H9 (cell line): ENCODE results near the gene ALLC. TPM values are rescaled to one million over a fixed set of nuclear protein-coding genes. Genes with fewer than 3 reads are reported as not detected.

Source experiments
- DNase-seq: peaks from one replicate; pipeline ENCODE4 v3.0.0-alpha.2; 2017
- H2AFZ ChIP-seq: one replicate; pipeline ENCODE4 v1.6.1; 2013; ENCODE audit warnings: mild to moderate bottlenecking, low read length, control low read depth, moderate library complexity
- H2AK5ac ChIP-seq: 2 replicates; pipeline ENCODE4 v1.6.1; 2013; ENCODE audit warnings: low read length, control low read depth, mixed read lengths; ENCODE audit not compliant: insufficient read length
- H2BK120ac ChIP-seq: one replicate; pipeline ENCODE4 v1.6.1; 2013; ENCODE audit warnings: low read depth, mild to moderate bottlenecking, low read length, control low read depth, inconsistent platforms; ENCODE audit not compliant: poor library complexity, severe bottlenecking
- H2BK12ac ChIP-seq: 2 replicates; pipeline ENCODE4 v1.6.1; 2013; ENCODE audit warnings: low read length, control low read depth, mixed read lengths, low read depth; ENCODE audit not compliant: insufficient read length
- H2BK15ac ChIP-seq: 2 replicates; pipeline ENCODE4 v1.6.1; 2013; ENCODE audit warnings: low read depth, low read length, control low read depth
- H2BK20ac ChIP-seq: one replicate; pipeline ENCODE4 v1.6.1; 2013; ENCODE audit warnings: low read depth, mild to moderate bottlenecking, low read length, control low read depth, inconsistent platforms; ENCODE audit not compliant: poor library complexity, severe bottlenecking
- H2BK5ac ChIP-seq: 2 replicates; pipeline ENCODE4 v1.6.1; 2013; ENCODE audit warnings: low read length, control low read depth, mixed read lengths; ENCODE audit not compliant: insufficient read length
- H3K14ac ChIP-seq: 2 replicates; pipeline ENCODE4 v1.6.1; 2013; ENCODE audit warnings: low read length, control low read depth; ENCODE audit not compliant: insufficient read depth
- H3K18ac ChIP-seq: 2 replicates; pipeline ENCODE4 v1.6.1; 2013; ENCODE audit warnings: low read depth, mild to moderate bottlenecking, mixed read lengths, low read length, control low read depth; ENCODE audit not compliant: insufficient read length
- H3K23ac ChIP-seq: 2 replicates; pipeline ENCODE4 v1.6.1; 2013; ENCODE audit warnings: low read length, control low read depth, mixed read lengths, low read depth; ENCODE audit not compliant: insufficient read length
- H3K23me2 ChIP-seq: 2 replicates; pipeline ENCODE4 v1.6.1; 2013; ENCODE audit warnings: low read depth, mild to moderate bottlenecking, mixed read lengths, low read length, control low read depth; ENCODE audit not compliant: insufficient read length, poor library complexity, severe bottlenecking
- H3K27ac ChIP-seq: 2 replicates; pipeline ENCODE4 v1.5.1; 2013; ENCODE audit warnings: low read length, control low read depth, mixed read lengths, low read depth; ENCODE audit not compliant: insufficient read length
- H3K27me3 ChIP-seq: 2 replicates; pipeline ENCODE4 v1.6.1; 2013; ENCODE audit warnings: low read length, control low read depth, inconsistent platforms; ENCODE audit not compliant: insufficient read depth
- H3K4ac ChIP-seq: 2 replicates; pipeline ENCODE4 v1.6.1; 2013; ENCODE audit warnings: low read depth, mild to moderate bottlenecking, control low read depth, inconsistent platforms, low read length, moderate library complexity
- H3K4me1 ChIP-seq: 2 replicates; pipeline ENCODE4 v1.6.1; 2013; ENCODE audit warnings: low read length, control low read depth, inconsistent platforms; ENCODE audit not compliant: insufficient read depth
- H3K4me2 ChIP-seq: 2 replicates; pipeline ENCODE4 v1.6.1; 2013; ENCODE audit warnings: low read length, control low read depth, mixed read lengths; ENCODE audit not compliant: insufficient read length, insufficient read depth
- H3K56ac ChIP-seq: 2 replicates; pipeline ENCODE4 v1.6.1; 2013; ENCODE audit warnings: low read depth, mild to moderate bottlenecking, mixed read lengths, low read length, control low read depth; ENCODE audit not compliant: insufficient read length
- H3K79me1 ChIP-seq: 2 replicates; pipeline ENCODE4 v1.6.1; 2013; ENCODE audit warnings: low read depth, mild to moderate bottlenecking, moderate library complexity, low read length, control low read depth, inconsistent platforms; ENCODE audit not compliant: insufficient read depth, poor library complexity, severe bottlenecking
- H3K79me2 ChIP-seq: 2 replicates; pipeline ENCODE4 v1.6.1; 2013; ENCODE audit warnings: low read length, control low read depth, inconsistent platforms; ENCODE audit not compliant: insufficient read depth
- H3K9ac ChIP-seq: 2 replicates; pipeline ENCODE4 v1.6.1; 2013; ENCODE audit warnings: low read length, control low read depth, mixed read lengths; ENCODE audit not compliant: insufficient read length; ENCODE audit errors: extremely low read depth
- H3K9me3 ChIP-seq: one replicate; pipeline ENCODE4 v1.6.1; 2013; ENCODE audit warnings: low read depth, low read length, inconsistent platforms; ENCODE audit not compliant: control insufficient read depth
- H3T11ph ChIP-seq: one replicate; pipeline ENCODE4 v1.6.1; 2013; ENCODE audit warnings: mild to moderate bottlenecking, low read length, control low read depth, inconsistent platforms
- H4K20me1 ChIP-seq: one replicate; pipeline ENCODE4 v1.6.1; 2013; ENCODE audit not compliant: control insufficient read depth, insufficient read length, insufficient read depth
- H4K5ac ChIP-seq: 2 replicates; pipeline ENCODE4 v1.6.1; 2013; ENCODE audit warnings: low read depth, mild to moderate bottlenecking, mixed read lengths, low read length, control low read depth; ENCODE audit not compliant: insufficient read length
- H4K8ac ChIP-seq: replicated peaks from 2 replicates; pipeline ENCODE4 v1.6.1; 2013; ENCODE audit warnings: low read length, control low read depth, mixed read lengths, low read depth; ENCODE audit not compliant: insufficient read length
- H4K91ac ChIP-seq: 2 replicates; pipeline ENCODE4 v1.6.1; 2013; ENCODE audit warnings: low read depth, mild to moderate bottlenecking, moderate library complexity, mixed read lengths, low read length, control low read depth; ENCODE audit not compliant: insufficient read length
- H3K27ac Mint-ChIP-seq, 3 experiments: 2 replicates in 2 of 3; 3 replicates in 1 of 3; pipeline ENCODE4 v1.8.0; 2020 to 2021; ENCODE audit warnings: mixed read lengths in 3 of 3, mild to moderate bottlenecking in 1 of 3, moderate library complexity in 1 of 3
- H3K27me3 Mint-ChIP-seq: 2 replicates; pipeline ENCODE4 v1.8.0; 2021; ENCODE audit warnings: low read depth, mild to moderate bottlenecking, moderate library complexity, mixed read lengths
- H3K36me3 Mint-ChIP-seq, 3 experiments: 2 replicates in 2 of 3; 3 replicates in 1 of 3; pipeline ENCODE4 v1.8.0; 2020 to 2021; ENCODE audit warnings: low read depth in 3 of 3, mixed read lengths in 3 of 3; ENCODE audit not compliant: insufficient read depth in 1 of 3
- H3K4me1 Mint-ChIP-seq, 2 experiments: 2 replicates each; pipeline ENCODE4 v1.8.0; 2020; ENCODE audit warnings: mixed read lengths in 2 of 2
- H3K4me3 Mint-ChIP-seq, 2 experiments: 2 replicates in 1 of 2; 3 replicates in 1 of 2; pipeline ENCODE4 v1.8.0; 2020 to 2021; ENCODE audit warnings: mild to moderate bottlenecking in 2 of 2, mixed read lengths in 2 of 2, moderate library complexity in 1 of 2
- H3K9me3 Mint-ChIP-seq, 2 experiments: 2 replicates in 1 of 2; 3 replicates in 1 of 2; pipeline ENCODE4 v1.8.0; 2020; ENCODE audit warnings: mild to moderate bottlenecking in 2 of 2, mixed read lengths in 2 of 2, moderate library complexity in 1 of 2
- WGBS: extraction: QIAGEN DNeasy Blood & Tissue Kit; methylation state at CpG from one replicate; pipeline ENCODE4 v1.1.7; 2013; ENCODE audit warnings: missing lambda C conversion rate, low lambda C conversion rate, mixed read lengths; ENCODE audit not compliant: insufficient read length; ENCODE audit errors: extremely low coverage; 5-methylcytosine and 5-hydroxymethylcytosine counted together
- total RNA-seq: library from RNA; stranded (reverse); gene quantifications from 2 replicates; pipeline ENCODE4 v1.2.1, GENCODE V29; 2021
- TF ChIP-seq, protein P1 (sequence below): fragments of 200-600 bp; sonication (generic); conservative IDR thresholded peaks from 3 replicates; pipeline ENCODE4 v1.8.0; 2021; ENCODE audit warnings: antibody characterized with exemption, mild to moderate bottlenecking

The ALLC gene
- total RNA-seq, 1 experiment from 2014 or later: not detected

DNA sequence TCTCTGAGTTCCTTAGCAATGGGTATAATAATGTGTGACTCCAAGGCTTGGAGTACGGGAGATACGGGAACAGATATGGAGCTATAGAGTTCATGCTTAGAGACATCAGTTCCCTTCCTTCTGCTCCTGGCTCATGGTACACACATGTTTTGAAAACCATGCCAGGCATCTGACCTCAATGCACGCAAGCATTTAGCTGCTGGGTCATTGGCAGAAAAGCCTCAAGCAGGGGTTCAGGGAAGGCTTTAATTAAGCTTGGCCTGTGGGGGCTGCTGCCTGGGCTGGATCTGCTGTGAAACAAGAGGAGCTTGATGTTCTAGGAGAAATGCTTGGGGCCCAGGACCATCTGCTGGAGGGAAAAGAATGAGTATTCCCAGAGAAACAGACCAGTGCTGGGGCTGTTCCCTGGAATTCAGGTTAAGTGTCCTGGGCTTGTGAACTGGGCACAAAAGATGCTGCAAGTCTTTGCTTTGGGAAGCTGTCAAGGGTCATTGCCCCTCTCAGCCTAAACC, 3.2 kb downstream of the ALLC start:
- TF ChIP-seq, protein P1, sequence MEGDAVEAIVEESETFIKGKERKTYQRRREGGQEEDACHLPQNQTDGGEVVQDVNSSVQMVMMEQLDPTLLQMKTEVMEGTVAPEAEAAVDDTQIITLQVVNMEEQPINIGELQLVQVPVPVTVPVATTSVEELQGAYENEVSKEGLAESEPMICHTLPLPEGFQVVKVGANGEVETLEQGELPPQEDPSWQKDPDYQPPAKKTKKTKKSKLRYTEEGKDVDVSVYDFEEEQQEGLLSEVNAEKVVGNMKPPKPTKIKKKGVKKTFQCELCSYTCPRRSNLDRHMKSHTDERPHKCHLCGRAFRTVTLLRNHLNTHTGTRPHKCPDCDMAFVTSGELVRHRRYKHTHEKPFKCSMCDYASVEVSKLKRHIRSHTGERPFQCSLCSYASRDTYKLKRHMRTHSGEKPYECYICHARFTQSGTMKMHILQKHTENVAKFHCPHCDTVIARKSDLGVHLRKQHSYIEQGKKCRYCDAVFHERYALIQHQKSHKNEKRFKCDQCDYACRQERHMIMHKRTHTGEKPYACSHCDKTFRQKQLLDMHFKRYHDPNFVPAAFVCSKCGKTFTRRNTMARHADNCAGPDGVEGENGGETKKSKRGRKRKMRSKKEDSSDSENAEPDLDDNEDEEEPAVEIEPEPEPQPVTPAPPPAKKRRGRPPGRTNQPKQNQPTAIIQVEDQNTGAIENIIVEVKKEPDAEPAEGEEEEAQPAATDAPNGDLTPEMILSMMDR: no peak
- H3K36me3 Mint-ChIP-seq: no peaks in the 10 kb centered on the region; a peak in 2 of 7 replicates
- Histone ChIP-seq H3K23ac (no peak overlapping the region), H3K4ac (no peak overlapping the region), H2BK12ac (no peak overlapping the region), H4K91ac (no peak overlapping the region), H3K79me1 (no peaks in the 10 kb centered on the region), H3K79me2 (no peaks in the 10 kb centered on the region), H4K20me1 (no peaks in the 10 kb centered on the region), H4K8ac (no peak overlapping the region), H4K5ac (no peak overlapping the region), H2AK5ac (no peak overlapping the region), H3K56ac (no peak overlapping the region), H3K9me3 (no peaks in the 10 kb centered on the region), H2BK20ac (no peak overlapping the region), H2BK120ac (no peak overlapping the region), H3K9ac (no peak overlapping the region), H3K18ac (no peak overlapping the region), H3K27me3 (no peaks in the 10 kb centered on the region), H2AFZ (no peak overlapping the region), H3K27ac (no peak overlapping the region), H3K4me2 (no peak overlapping the region), H3T11ph (no peak overlapping the region), H2BK15ac (no peak overlapping the region), H3K4me1 (no peaks in the 10 kb centered on the region; the same call in 1 of the 2 replicates), H3K23me2 (no peaks in the 10 kb centered on the region), H2BK5ac (no peak overlapping the region), H3K14ac (no peak overlapping the region)
- no peak overlapping the region for H3K27ac Mint-ChIP-seq
- no peak for DNase-seq
- peaks cover 3% of the 10 kb centered on the region for H3K27me3 Mint-ChIP-seq
- WGBS: no CpG with 5 or more reads among the region's 3 CpGs
- no peak overlapping the region for H3K4me3 Mint-ChIP-seq
- H3K4me1 Mint-ChIP-seq: peaks cover 23 to 29% of the 10 kb centered on the region in 2 experiments
- no peaks in the 10 kb centered on the region; a peak in 2 of 5 replicates for H3K9me3 Mint-ChIP-seq
